H9 (cell line): ENCODE results near the gene PTGER4. TPM values are rescaled to one million over a fixed set of nuclear protein-coding genes. Genes with fewer than 3 reads are reported as not detected.

Source experiments
- DNase-seq: peaks from one replicate; pipeline ENCODE4 v3.0.0-alpha.2; 2017
- H2AFZ ChIP-seq: one replicate; pipeline ENCODE4 v1.6.1; 2013; ENCODE audit warnings: mild to moderate bottlenecking, low read length, control low read depth, moderate library complexity
- H2AK5ac ChIP-seq: 2 replicates; pipeline ENCODE4 v1.6.1; 2013; ENCODE audit warnings: low read length, control low read depth, mixed read lengths; ENCODE audit not compliant: insufficient read length
- H2BK120ac ChIP-seq: one replicate; pipeline ENCODE4 v1.6.1; 2013; ENCODE audit warnings: low read depth, mild to moderate bottlenecking, low read length, control low read depth, inconsistent platforms; ENCODE audit not compliant: poor library complexity, severe bottlenecking
- H2BK12ac ChIP-seq: 2 replicates; pipeline ENCODE4 v1.6.1; 2013; ENCODE audit warnings: low read length, control low read depth, mixed read lengths, low read depth; ENCODE audit not compliant: insufficient read length
- H2BK15ac ChIP-seq: 2 replicates; pipeline ENCODE4 v1.6.1; 2013; ENCODE audit warnings: low read depth, low read length, control low read depth
- H2BK20ac ChIP-seq: one replicate; pipeline ENCODE4 v1.6.1; 2013; ENCODE audit warnings: low read depth, mild to moderate bottlenecking, low read length, control low read depth, inconsistent platforms; ENCODE audit not compliant: poor library complexity, severe bottlenecking
- H2BK5ac ChIP-seq: 2 replicates; pipeline ENCODE4 v1.6.1; 2013; ENCODE audit warnings: low read length, control low read depth, mixed read lengths; ENCODE audit not compliant: insufficient read length
- H3K14ac ChIP-seq: 2 replicates; pipeline ENCODE4 v1.6.1; 2013; ENCODE audit warnings: low read length, control low read depth; ENCODE audit not compliant: insufficient read depth
- H3K18ac ChIP-seq: 2 replicates; pipeline ENCODE4 v1.6.1; 2013; ENCODE audit warnings: low read depth, mild to moderate bottlenecking, mixed read lengths, low read length, control low read depth; ENCODE audit not compliant: insufficient read length
- H3K23ac ChIP-seq: 2 replicates; pipeline ENCODE4 v1.6.1; 2013; ENCODE audit warnings: low read length, control low read depth, mixed read lengths, low read depth; ENCODE audit not compliant: insufficient read length
- H3K23me2 ChIP-seq: 2 replicates; pipeline ENCODE4 v1.6.1; 2013; ENCODE audit warnings: low read depth, mild to moderate bottlenecking, mixed read lengths, low read length, control low read depth; ENCODE audit not compliant: insufficient read length, poor library complexity, severe bottlenecking
- H3K27ac ChIP-seq: 2 replicates; pipeline ENCODE4 v1.5.1; 2013; ENCODE audit warnings: low read length, control low read depth, mixed read lengths, low read depth; ENCODE audit not compliant: insufficient read length
- H3K27me3 ChIP-seq: 2 replicates; pipeline ENCODE4 v1.6.1; 2013; ENCODE audit warnings: low read length, control low read depth, inconsistent platforms; ENCODE audit not compliant: insufficient read depth
- H3K4ac ChIP-seq: 2 replicates; pipeline ENCODE4 v1.6.1; 2013; ENCODE audit warnings: low read depth, mild to moderate bottlenecking, control low read depth, inconsistent platforms, low read length, moderate library complexity
- H3K4me1 ChIP-seq: 2 replicates; pipeline ENCODE4 v1.6.1; 2013; ENCODE audit warnings: low read length, control low read depth, inconsistent platforms; ENCODE audit not compliant: insufficient read depth
- H3K4me2 ChIP-seq: 2 replicates; pipeline ENCODE4 v1.6.1; 2013; ENCODE audit warnings: low read length, control low read depth, mixed read lengths; ENCODE audit not compliant: insufficient read length, insufficient read depth
- H3K56ac ChIP-seq: 2 replicates; pipeline ENCODE4 v1.6.1; 2013; ENCODE audit warnings: low read depth, mild to moderate bottlenecking, mixed read lengths, low read length, control low read depth; ENCODE audit not compliant: insufficient read length
- H3K79me1 ChIP-seq: 2 replicates; pipeline ENCODE4 v1.6.1; 2013; ENCODE audit warnings: low read depth, mild to moderate bottlenecking, moderate library complexity, low read length, control low read depth, inconsistent platforms; ENCODE audit not compliant: insufficient read depth, poor library complexity, severe bottlenecking
- H3K79me2 ChIP-seq: 2 replicates; pipeline ENCODE4 v1.6.1; 2013; ENCODE audit warnings: low read length, control low read depth, inconsistent platforms; ENCODE audit not compliant: insufficient read depth
- H3K9ac ChIP-seq: 2 replicates; pipeline ENCODE4 v1.6.1; 2013; ENCODE audit warnings: low read length, control low read depth, mixed read lengths; ENCODE audit not compliant: insufficient read length; ENCODE audit errors: extremely low read depth
- H3K9me3 ChIP-seq: one replicate; pipeline ENCODE4 v1.6.1; 2013; ENCODE audit warnings: low read depth, low read length, inconsistent platforms; ENCODE audit not compliant: control insufficient read depth
- H3T11ph ChIP-seq: one replicate; pipeline ENCODE4 v1.6.1; 2013; ENCODE audit warnings: mild to moderate bottlenecking, low read length, control low read depth, inconsistent platforms
- H4K20me1 ChIP-seq: one replicate; pipeline ENCODE4 v1.6.1; 2013; ENCODE audit not compliant: control insufficient read depth, insufficient read length, insufficient read depth
- H4K5ac ChIP-seq: 2 replicates; pipeline ENCODE4 v1.6.1; 2013; ENCODE audit warnings: low read depth, mild to moderate bottlenecking, mixed read lengths, low read length, control low read depth; ENCODE audit not compliant: insufficient read length
- H4K8ac ChIP-seq: replicated peaks from 2 replicates; pipeline ENCODE4 v1.6.1; 2013; ENCODE audit warnings: low read length, control low read depth, mixed read lengths, low read depth; ENCODE audit not compliant: insufficient read length
- H4K91ac ChIP-seq: 2 replicates; pipeline ENCODE4 v1.6.1; 2013; ENCODE audit warnings: low read depth, mild to moderate bottlenecking, moderate library complexity, mixed read lengths, low read length, control low read depth; ENCODE audit not compliant: insufficient read length
- H3K27ac Mint-ChIP-seq, 3 experiments: 2 replicates in 2 of 3; 3 replicates in 1 of 3; pipeline ENCODE4 v1.8.0; 2020 to 2021; ENCODE audit warnings: mixed read lengths in 3 of 3, mild to moderate bottlenecking in 1 of 3, moderate library complexity in 1 of 3
- H3K27me3 Mint-ChIP-seq: 2 replicates; pipeline ENCODE4 v1.8.0; 2021; ENCODE audit warnings: low read depth, mild to moderate bottlenecking, moderate library complexity, mixed read lengths
- H3K36me3 Mint-ChIP-seq, 3 experiments: 2 replicates in 2 of 3; 3 replicates in 1 of 3; pipeline ENCODE4 v1.8.0; 2020 to 2021; ENCODE audit warnings: low read depth in 3 of 3, mixed read lengths in 3 of 3; ENCODE audit not compliant: insufficient read depth in 1 of 3
- H3K4me1 Mint-ChIP-seq, 2 experiments: 2 replicates each; pipeline ENCODE4 v1.8.0; 2020; ENCODE audit warnings: mixed read lengths in 2 of 2
- H3K4me3 Mint-ChIP-seq, 2 experiments: 2 replicates in 1 of 2; 3 replicates in 1 of 2; pipeline ENCODE4 v1.8.0; 2020 to 2021; ENCODE audit warnings: mild to moderate bottlenecking in 2 of 2, mixed read lengths in 2 of 2, moderate library complexity in 1 of 2
- H3K9me3 Mint-ChIP-seq, 2 experiments: 2 replicates in 1 of 2; 3 replicates in 1 of 2; pipeline ENCODE4 v1.8.0; 2020; ENCODE audit warnings: mild to moderate bottlenecking in 2 of 2, mixed read lengths in 2 of 2, moderate library complexity in 1 of 2
- CTCF ChIP-seq: fragments of 200-600 bp; sonication (generic); conservative IDR thresholded peaks from 3 replicates; pipeline ENCODE4 v1.8.0; 2021; ENCODE audit warnings: antibody characterized with exemption, mild to moderate bottlenecking
- WGBS: extraction: QIAGEN DNeasy Blood & Tissue Kit; methylation state at CpG from one replicate; pipeline ENCODE4 v1.1.7; 2013; ENCODE audit warnings: missing lambda C conversion rate, low lambda C conversion rate, mixed read lengths; ENCODE audit not compliant: insufficient read length; ENCODE audit errors: extremely low coverage; 5-methylcytosine and 5-hydroxymethylcytosine counted together
- total RNA-seq: library from RNA; stranded (reverse); gene quantifications from 2 replicates; pipeline ENCODE4 v1.2.1, GENCODE V29; 2021

PTGER4 gene
- total RNA-seq, 1 experiment from 2014 or later, result 0.35 TPM

GRCh38 chr5:40679148-40679912 is 385 bp upstream of the PTGER4 start:
- Mint-ChIP-seq H3K27ac (peak overlapping the region; percentile 17 to 76 (median 53); a peak in 5 of 7 replicates), H3K4me3 (peak overlapping the region; percentile 81 to 89), H3K27me3 (peaks cover 54% of the 10 kb centered on the region), H3K4me1 (peaks cover 39 to 43% of the 10 kb centered on the region in 2 experiments), H3K36me3 (peaks cover 0 to 3% (median 0%) of the 10 kb centered on the region in 3 experiments; a peak in 1 of 7 replicates), H3K9me3 (peaks cover 3% of the 10 kb centered on the region in 2 experiments; a peak in 3 of 5 replicates)
- H2BK20ac ChIP-seq, result no peak overlapping the region
- H3K14ac ChIP-seq, result no peak overlapping the region; the same call in 1 of the 2 replicates
- TF ChIP-seq CTCF, result no peak
- H4K8ac ChIP-seq, result no peak overlapping the region
- H2BK15ac ChIP-seq, result no peak overlapping the region
- H3K4ac ChIP-seq, result no peak overlapping the region
- no peak overlapping the region for H3K23ac ChIP-seq
- H3T11ph ChIP-seq, result no peak overlapping the region
- WGBS, result no CpG with 5 or more reads among the region's 60 CpGs
- H2AK5ac ChIP-seq, result no peak overlapping the region
- H4K5ac ChIP-seq, result no peak overlapping the region
- no peaks in the 10 kb centered on the region for H3K9me3 ChIP-seq
- no peaks in the 10 kb centered on the region for H3K79me1 ChIP-seq
- no peaks in the 10 kb centered on the region for H4K20me1 ChIP-seq
- no peak overlapping the region for H2BK120ac ChIP-seq
- H2BK12ac ChIP-seq, result no peak overlapping the region
- no peak overlapping the region for H3K9ac ChIP-seq
- no peak overlapping the region for H2BK5ac ChIP-seq
- H3K56ac ChIP-seq, result no peak overlapping the region
- no peak overlapping the region for H4K91ac ChIP-seq
- H3K27ac ChIP-seq, result no peak overlapping the region
- no peak overlapping the region for H3K18ac ChIP-seq
- H3K4me2 ChIP-seq, result peak overlapping the region; percentile 81
- peaks cover 27% of the 10 kb centered on the region for H3K23me2 ChIP-seq
- peaks cover 29% of the 10 kb centered on the region for H3K27me3 ChIP-seq
- peak; percentile 89 for DNase-seq
- H3K4me1 ChIP-seq, result peaks cover 5% of the 10 kb centered on the region; the same call in 1 of the 2 replicates
- H2AFZ ChIP-seq, result no peak overlapping the region
- H3K79me2 ChIP-seq, result no peaks in the 10 kb centered on the region
